MCF 10A (cell line): ENCODE measurements around the gene PUS7. TPM values are rescaled to one million over a fixed set of nuclear protein-coding genes. Genes with fewer than 3 reads are reported as not detected.

ENCODE experiments used
- BruUV-seq: library from RNA; stranded (reverse); fragments of 400-500 nt; replicated peaks from 2 replicates; lab custom pipeline; 2021; lab: Mats Ljungman, UMichigan
- CTCF ChIA-PET: fragments of 300-600 bp; sonication (Branson Sonifier 250); formaldehyde crosslinking; extraction: SDS; loops from one replicate; lab custom pipeline; 2021; ENCODE audit warnings: antibody characterized with exemption, inconsistent platforms; lab: Yijun Ruan, JAX
- POLR2A ChIA-PET: fragments of 300-600, 350-650 bp; sonication (Branson Sonifier 250); formaldehyde crosslinking; extraction: SDS; loops from one replicate; lab custom pipeline; 2020; ENCODE audit warnings: antibody characterized with exemption, inconsistent platforms; lab: Yijun Ruan, JAX
- DNase-seq: peaks from one replicate; pipeline ENCODE4 v3.0.0-alpha.2; 2018; ENCODE audit not compliant: unreplicated experiment
- H3K27ac Mint-ChIP-seq: one replicate; pipeline ENCODE4 v1.8.0; 2022; ENCODE audit warnings: mild to moderate bottlenecking, low read depth, mixed read lengths; ENCODE audit not compliant: unreplicated experiment
- H3K27me3 Mint-ChIP-seq: one replicate; pipeline ENCODE4 v1.8.0; 2022; ENCODE audit warnings: mixed read lengths; ENCODE audit not compliant: insufficient read depth, unreplicated experiment
- H3K36me3 Mint-ChIP-seq: one replicate; pipeline ENCODE4 v1.8.0; 2022; ENCODE audit warnings: mild to moderate bottlenecking, moderate library complexity, mixed read lengths; ENCODE audit not compliant: insufficient read depth, unreplicated experiment
- H3K4me1 Mint-ChIP-seq: one replicate; pipeline ENCODE4 v1.8.0; 2022; ENCODE audit warnings: mixed read lengths; ENCODE audit not compliant: insufficient read depth, unreplicated experiment
- H3K4me3 Mint-ChIP-seq: one replicate; pipeline ENCODE4 v1.8.0; 2022; ENCODE audit warnings: mild to moderate bottlenecking, moderate library complexity, mixed read lengths; ENCODE audit not compliant: unreplicated experiment
- H3K9me3 Mint-ChIP-seq: one replicate; pipeline ENCODE4 v1.8.0; 2022; ENCODE audit warnings: mixed read lengths; ENCODE audit not compliant: unreplicated experiment
- CTCF ChIP-seq: fragments of 200-600 bp; IDR thresholded peaks from one replicate; pipeline ENCODE4 v1.8.0; 2022; ENCODE audit warnings: antibody characterized with exemption, mild to moderate bottlenecking; ENCODE audit not compliant: unreplicated experiment
- intact Hi-C: fragments of 100-400 bp; cut with micrococcal nuclease; formaldehyde crosslinking; loops from 2 replicates; pipeline ENCODE4 v1.14.1; 2022
- total RNA-seq: library from RNA; stranded (reverse); gene quantifications from 2 replicates; pipeline ENCODE4 v1.2.3, GENCODE V29; 2022

Gene PUS7
- total RNA-seq, 1 experiment from 2014 or later = 29.7 TPM

- no peak for TF ChIP-seq CTCF
- ChIA-PET CTCF (interaction anchor here (0.9 kb wide), 1 partner anchor 33 kb away, joined by 3 read pairs; the partner anchor contains the start of gene RINT1), POLR2A (interaction anchor here (0.5 to 0.9 kb wide), 2 partner anchors 14 to 91 kb away, joined by 3 read pairs; no protein-coding TSS in a partner anchor)
- no peak overlapping the region for H3K4me3 Mint-ChIP-seq
- H3K27me3 Mint-ChIP-seq = no peaks in the 10 kb centered on the region
- H3K36me3 Mint-ChIP-seq = peaks cover 79% of the 10 kb centered on the region
- H3K4me1 Mint-ChIP-seq = no peaks in the 10 kb centered on the region
- no peak overlapping the region for H3K27ac Mint-ChIP-seq
- intact Hi-C loops = no loop called here
- DNase-seq = no peak
- H3K9me3 Mint-ChIP-seq = no peaks in the 10 kb centered on the region
- no TSS peak for BruUV-seq
These were observed 43.1 kb upstream of the PUS7 start for GRCh38 chr7:105565190-105565589.

DNA sequence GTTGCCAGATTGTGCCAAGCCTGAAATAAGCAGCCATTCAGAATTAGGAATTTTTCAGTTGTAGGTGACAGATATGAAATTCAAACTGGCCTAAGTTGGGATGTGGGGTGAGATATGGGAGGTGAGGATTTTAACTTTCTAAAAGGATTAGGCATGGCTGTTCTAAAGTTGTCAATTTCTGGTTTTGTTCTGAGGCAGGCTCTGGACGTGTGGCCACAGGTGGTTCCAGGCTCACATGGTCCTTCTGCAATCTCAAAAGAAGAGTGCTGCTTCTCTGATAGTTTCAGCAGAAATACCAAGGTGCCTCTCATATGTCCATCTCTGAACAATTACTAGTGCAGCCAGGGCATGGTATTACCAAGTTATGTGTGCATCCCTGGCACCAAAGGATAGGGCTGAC is 37.9 kb upstream of the PUS7 start:
- CTCF ChIA-PET = no interaction called here
- Mint-ChIP-seq H3K4me3 (no peak overlapping the region), H3K27ac (peak overlapping the region; percentile 57), H3K4me1 (no peaks in the 10 kb centered on the region), H3K36me3 (peaks cover 84% of the 10 kb centered on the region), H3K9me3 (no peaks in the 10 kb centered on the region), H3K27me3 (no peaks in the 10 kb centered on the region)
- no TSS peak for BruUV-seq
- no peak for DNase-seq
- intact Hi-C loops = no loop called here
- POLR2A ChIA-PET = no interaction called here
- no peak for TF ChIP-seq CTCF

DNA sequence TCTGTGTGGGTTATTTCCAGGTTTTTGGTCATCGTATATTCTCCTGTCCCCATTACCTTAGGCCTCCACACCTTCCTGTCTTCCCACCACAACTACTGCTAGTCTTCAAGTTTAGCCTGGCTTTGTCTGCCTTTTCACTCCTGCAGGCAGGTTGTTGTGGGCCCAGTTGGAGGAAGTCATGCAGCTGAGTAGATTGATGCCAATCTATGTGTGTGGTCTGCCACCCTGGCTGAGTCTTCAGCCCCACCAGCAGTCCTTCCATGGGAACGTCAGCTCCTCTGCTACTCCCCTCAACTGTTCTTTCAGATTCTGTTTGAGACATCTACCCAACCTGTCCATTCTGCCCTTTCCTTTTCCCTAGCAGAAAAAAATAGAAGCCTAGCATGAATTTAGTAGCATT is 16.3 kb upstream of the PUS7 start:
- H3K27me3 Mint-ChIP-seq = no peaks in the 10 kb centered on the region
- no peak for TF ChIP-seq CTCF
- no peaks in the 10 kb centered on the region for H3K9me3 Mint-ChIP-seq
- ChIA-PET POLR2A (no interaction called here), CTCF (interaction anchor here (0.7 to 1.2 kb wide), 2 partner anchors 118 to 350 kb away, joined by 3 read pairs; no protein-coding TSS in a partner anchor)
- H3K36me3 Mint-ChIP-seq = peaks cover 56% of the 10 kb centered on the region
- no peak overlapping the region for H3K27ac Mint-ChIP-seq
- no peaks in the 10 kb centered on the region for H3K4me1 Mint-ChIP-seq
- no peak overlapping the region for H3K4me3 Mint-ChIP-seq
- BruUV-seq = no TSS peak
- DNase-seq = no peak
- intact Hi-C loops = no loop called here

DNA sequence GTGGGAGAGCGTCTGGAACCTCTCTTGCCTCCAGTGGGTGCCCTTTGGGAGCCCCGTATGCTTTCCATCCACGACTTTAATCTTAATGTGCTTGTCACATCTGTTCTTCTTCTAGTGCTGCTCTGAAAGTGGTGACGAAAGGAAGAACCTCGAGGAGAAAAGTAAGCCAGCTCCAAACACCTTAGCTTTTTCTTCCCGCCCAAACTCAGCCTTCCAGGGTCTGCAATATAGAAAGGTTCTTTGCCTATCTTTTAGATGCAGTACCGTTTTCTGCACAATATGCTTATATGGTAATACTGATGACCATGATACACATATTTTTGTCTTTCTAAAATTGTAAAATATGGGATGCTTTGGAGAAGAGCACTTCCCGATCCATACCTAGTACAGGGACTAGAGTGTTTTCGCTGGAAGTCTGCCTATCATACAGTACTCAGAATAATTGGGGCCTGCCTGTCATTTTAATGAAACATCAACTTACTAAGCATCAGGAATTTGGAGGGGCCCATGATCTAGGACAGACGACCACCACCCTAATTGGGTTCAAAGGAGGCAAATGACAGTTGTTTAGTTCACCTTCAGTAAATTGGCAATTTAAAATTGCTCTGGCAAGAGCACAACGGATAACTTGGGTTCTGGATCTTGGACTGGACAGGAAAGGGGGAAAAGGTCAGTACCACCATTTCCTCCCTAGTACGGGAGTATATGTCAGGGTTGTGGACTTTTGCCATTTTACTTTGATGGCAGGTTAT is 10.8 kb upstream of the PUS7 start:
- intact Hi-C loops = loop anchor here (5.0 kb wide), 1 partner anchor 509 kb away; no protein-coding TSS in a partner anchor
- Mint-ChIP-seq H3K36me3 (peaks cover 9% of the 10 kb centered on the region), H3K9me3 (no peaks in the 10 kb centered on the region), H3K4me1 (peaks cover 5% of the 10 kb centered on the region), H3K27me3 (no peaks in the 10 kb centered on the region), H3K27ac (peak overlapping the region; percentile 89), H3K4me3 (peak overlapping the region; percentile 93)
- POLR2A ChIA-PET = interaction anchor here (0.5 to 2.0 kb wide), 9 partner anchors 10 to 526 kb away, joined by 3 to 13 read pairs (median 4); no protein-coding TSS in a partner anchor
- no peak for DNase-seq
- CTCF ChIA-PET = interaction anchor here (0.5 to 1.9 kb wide), 11 partner anchors 9 to 1740 kb away, joined by 3 to 20 read pairs (median 3); no protein-coding TSS in a partner anchor
- TF ChIP-seq CTCF = no peak
- BruUV-seq = TSS peak; percentile 73
